MM.1S (cell line): Measurements from ENCODE around the gene TMEM254.
"Not testable (repeated sequence)": the region's sequence is repeated elsewhere in the genome, so short reads cannot be mapped to it uniquely, and the experiment has no call there.

Experiments
- DNase-seq: peaks from one replicate; pipeline ENCODE4 v3.0.0-alpha.2; 2015
- H2AFZ ChIP-seq: fragments of 300-600 bp; sonication (generic); 2 replicates; pipeline ENCODE4 v1.6.0; 2016; ENCODE audit warnings: antibody characterized with exemption, low read length
- H3F3A ChIP-seq: fragments of 300-600 bp; sonication (generic); 2 replicates; pipeline ENCODE4 v1.6.1; 2016; ENCODE audit warnings: mild to moderate bottlenecking, antibody characterized with exemption, low read length, moderate library complexity, mixed read lengths; ENCODE audit not compliant: insufficient read depth
- H3K27ac ChIP-seq: fragments of 300-600 bp; sonication (generic); 2 replicates; pipeline ENCODE4 v1.5.1; 2016; ENCODE audit warnings: mild to moderate bottlenecking, low read length
- H3K27me3 ChIP-seq: fragments of 300-600 bp; sonication (generic); replicated peaks from 2 replicates; pipeline ENCODE4 v1.6.0; 2016; ENCODE audit warnings: low read length; ENCODE audit not compliant: insufficient read depth
- H3K36me3 ChIP-seq: fragments of 300-600 bp; sonication (generic); replicated peaks from 2 replicates; pipeline ENCODE4 v1.6.1; 2016; ENCODE audit warnings: mild to moderate bottlenecking, low read length, mixed read lengths; ENCODE audit not compliant: insufficient read depth
- H3K4me1 ChIP-seq: fragments of 300-600 bp; sonication (generic); 2 replicates; pipeline ENCODE4 v1.6.1; 2016; ENCODE audit warnings: low read length, mixed read lengths
- H3K4me2 ChIP-seq: fragments of 300-600 bp; sonication (generic); 2 replicates; pipeline ENCODE4 v1.6.0; 2016; ENCODE audit warnings: low read depth, low read length
- H3K4me3 ChIP-seq: fragments of 300-600 bp; sonication (generic); 2 replicates; pipeline ENCODE4 v1.5.1; 2016; ENCODE audit warnings: low read length, mixed read lengths
- H3K79me2 ChIP-seq: fragments of 300-600 bp; sonication (generic); 2 replicates; pipeline ENCODE4 v1.6.1; 2016; ENCODE audit warnings: mixed run types, low read length, mixed read lengths
- H3K9ac ChIP-seq: fragments of 300-600 bp; sonication (generic); 2 replicates; pipeline ENCODE4 v1.6.1; 2016; ENCODE audit warnings: low read length, mixed read lengths
- H3K9me2 ChIP-seq: fragments of 300-600 bp; sonication (generic); replicated peaks from 2 replicates; pipeline ENCODE4 v1.6.1; 2016; ENCODE audit warnings: mild to moderate bottlenecking, low read length, mixed read lengths; ENCODE audit not compliant: insufficient read depth
- H3K9me3 ChIP-seq: fragments of 300-600 bp; sonication (generic); replicated peaks from 2 replicates; pipeline ENCODE4 v1.6.1; 2016; ENCODE audit warnings: mild to moderate bottlenecking, low read length, mixed read lengths; ENCODE audit not compliant: insufficient read depth
- H4K20me1 ChIP-seq: fragments of 300-600 bp; sonication (generic); 2 replicates; pipeline ENCODE4 v1.6.1; 2016; ENCODE audit warnings: mild to moderate bottlenecking, low read length, moderate library complexity, mixed read lengths; ENCODE audit not compliant: insufficient read depth
- EZH2 ChIP-seq: fragments of 300-600 bp; sonication (generic); optimal IDR thresholded peaks from 2 replicates; pipeline ENCODE3; 2017; ENCODE audit warnings: low read depth, mild to moderate bottlenecking, antibody characterized with exemption, low read length, mixed read lengths
- EZH2phosphoT487 ChIP-seq: fragments of 300-600 bp; sonication (generic); IDR thresholded peaks from 2 replicates; pipeline ENCODE4 v1.6.1; 2018; ENCODE audit warnings: antibody characterized with exemption, low read length
- TF ChIP-seq, protein P1 (sequence below): fragments of 300-600 bp; sonication (generic); IDR thresholded peaks from 2 replicates; pipeline ENCODE4 v1.5.1; 2016; ENCODE audit warnings: antibody characterized with exemption, low read length, mixed read lengths

TMEM254 gene

GRCh38 chr10:80090121-80090520 is 11.7 kb downstream of the TMEM254 start:
- Histone ChIP-seq H3K4me2 (no peak overlapping the region), H3K36me3 (no peaks in the 10 kb centered on the region), H4K20me1 (no peaks in the 10 kb centered on the region), H3K27me3 (no peaks in the 10 kb centered on the region), H3K9me3 (no peaks in the 10 kb centered on the region), H3K79me2 (no peaks in the 10 kb centered on the region), H3K9me2 (no peaks in the 10 kb centered on the region), H3F3A (no peaks in the 10 kb centered on the region), H2AFZ (no peak overlapping the region), H3K27ac (no peak overlapping the region), H3K4me1 (no peaks in the 10 kb centered on the region), H3K4me3 (no peak overlapping the region), H3K9ac (no peak overlapping the region)
- DNase-seq: no peak
- TF ChIP-seq EZH2: no peak
- TF ChIP-seq EZH2phosphoT487: no peak
- TF ChIP-seq, protein P1, sequence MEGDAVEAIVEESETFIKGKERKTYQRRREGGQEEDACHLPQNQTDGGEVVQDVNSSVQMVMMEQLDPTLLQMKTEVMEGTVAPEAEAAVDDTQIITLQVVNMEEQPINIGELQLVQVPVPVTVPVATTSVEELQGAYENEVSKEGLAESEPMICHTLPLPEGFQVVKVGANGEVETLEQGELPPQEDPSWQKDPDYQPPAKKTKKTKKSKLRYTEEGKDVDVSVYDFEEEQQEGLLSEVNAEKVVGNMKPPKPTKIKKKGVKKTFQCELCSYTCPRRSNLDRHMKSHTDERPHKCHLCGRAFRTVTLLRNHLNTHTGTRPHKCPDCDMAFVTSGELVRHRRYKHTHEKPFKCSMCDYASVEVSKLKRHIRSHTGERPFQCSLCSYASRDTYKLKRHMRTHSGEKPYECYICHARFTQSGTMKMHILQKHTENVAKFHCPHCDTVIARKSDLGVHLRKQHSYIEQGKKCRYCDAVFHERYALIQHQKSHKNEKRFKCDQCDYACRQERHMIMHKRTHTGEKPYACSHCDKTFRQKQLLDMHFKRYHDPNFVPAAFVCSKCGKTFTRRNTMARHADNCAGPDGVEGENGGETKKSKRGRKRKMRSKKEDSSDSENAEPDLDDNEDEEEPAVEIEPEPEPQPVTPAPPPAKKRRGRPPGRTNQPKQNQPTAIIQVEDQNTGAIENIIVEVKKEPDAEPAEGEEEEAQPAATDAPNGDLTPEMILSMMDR: no peak

GRCh38 chr10:80094231-80094630 is 15.8 kb downstream of the TMEM254 start:
- H3K79me2 ChIP-seq: no peaks in the 10 kb centered on the region
- H3K27ac ChIP-seq: no peak overlapping the region
- no peaks in the 10 kb centered on the region for H3K9me2 ChIP-seq
- H4K20me1 ChIP-seq: no peaks in the 10 kb centered on the region
- no peaks in the 10 kb centered on the region for H3K4me1 ChIP-seq
- H3F3A ChIP-seq: no peaks in the 10 kb centered on the region
- no peaks in the 10 kb centered on the region for H3K36me3 ChIP-seq
- no peak overlapping the region for H3K4me3 ChIP-seq
- H3K4me2 ChIP-seq: no peak overlapping the region
- DNase-seq: no peak
- TF ChIP-seq EZH2phosphoT487 (no peak), EZH2 (no peak)
- TF ChIP-seq, protein P1: no peak
- no peaks in the 10 kb centered on the region for H3K9me3 ChIP-seq
- no peaks in the 10 kb centered on the region for H3K27me3 ChIP-seq
- H2AFZ ChIP-seq: no peak overlapping the region
- H3K9ac ChIP-seq: no peak overlapping the region

- H3K4me2 ChIP-seq, H3K27ac ChIP-seq, H3K9me2 ChIP-seq, H3K27me3 ChIP-seq, H3F3A ChIP-seq, H3K4me1 ChIP-seq, H4K20me1 ChIP-seq, H3K9me3 ChIP-seq, H2AFZ ChIP-seq, H3K9ac ChIP-seq, DNase-seq, H3K36me3 ChIP-seq, H3K79me2 ChIP-seq, H3K4me3 ChIP-seq: not testable (repeated sequence)
These were observed 19.8 kb downstream of the TMEM254 start for GRCh38 chr10:80098272-80098671.

DNA sequence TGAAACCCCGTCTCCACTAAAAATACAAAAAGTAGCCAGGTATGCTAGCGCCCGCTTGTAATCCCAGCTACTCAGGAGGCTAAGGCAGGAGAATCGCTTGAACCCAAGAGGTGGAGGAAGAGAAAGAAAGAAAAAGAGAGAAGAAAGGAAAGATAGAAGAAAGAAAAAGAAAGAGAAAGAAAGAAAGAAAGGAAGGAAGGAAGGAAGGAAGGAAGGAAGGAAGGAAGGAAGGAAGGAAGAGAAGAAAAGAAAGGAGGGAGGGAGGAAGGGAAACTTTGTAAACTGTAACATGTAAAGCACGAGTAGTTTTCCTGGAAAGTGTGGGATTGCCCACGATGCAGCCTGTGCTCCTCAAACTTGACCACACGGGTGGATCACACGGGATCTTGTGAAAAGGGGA is 20.8 kb downstream of the TMEM254 start:
- H3K4me3 ChIP-seq, H3F3A ChIP-seq, H3K36me3 ChIP-seq, H3K27ac ChIP-seq, H3K79me2 ChIP-seq, H3K9ac ChIP-seq, H4K20me1 ChIP-seq, H2AFZ ChIP-seq, H3K9me3 ChIP-seq, H3K9me2 ChIP-seq, H3K27me3 ChIP-seq, H3K4me1 ChIP-seq, H3K4me2 ChIP-seq, DNase-seq: not testable (repeated sequence)
